H1 (cell line): Measurements from ENCODE around the gene KAT8. TPM values are rescaled to one million over a fixed set of nuclear protein-coding genes. Genes with fewer than 3 reads are reported as not detected.

Experiments used
- CTCF ChIA-PET: fragments of 300-600 bp; sonication (Branson Sonifier 250); formaldehyde crosslinking; loops from one replicate; lab custom pipeline; 2021; ENCODE audit not compliant: partially characterized antibody; lab: Charles Lee
- POLR2A ChIA-PET: fragments of 300-600 bp; sonication (Branson Sonifier 250); formaldehyde crosslinking; loops from one replicate; lab custom pipeline; 2021; ENCODE audit warnings: inconsistent platforms; ENCODE audit not compliant: partially characterized antibody; lab: Charles Lee
- DNase-seq, 2 experiments: peaks; one replicate each; pipeline versions ENCODE4 v3.0.0 to v3.0.0-alpha.2; 2010 to 2022; ENCODE audit warnings: low spot score in 2 of 2, low read depth in 1 of 2, mixed read lengths in 1 of 2
- FAIRE-seq: peaks from 2 replicates; lab custom pipeline; 2011; peaks lifted over from hg19 to GRCh38; lab: Jason Lieb, UNC
- H2AFZ ChIP-seq: 2 replicates; pipeline ENCODE4 v1.8.1; 2012; ENCODE audit warnings: low read length, inconsistent platforms
- H2AK5ac ChIP-seq: 2 replicates; pipeline ENCODE4 v1.6.1; 2013; ENCODE audit warnings: low read depth, low read length
- H2BK120ac ChIP-seq: replicated peaks from 2 replicates; pipeline ENCODE3; 2013; ENCODE audit warnings: low read depth, low read length, inconsistent platforms
- H2BK12ac ChIP-seq: 2 replicates; pipeline ENCODE4 v1.6.1; 2013; ENCODE audit warnings: low read depth, low read length
- H2BK15ac ChIP-seq: 2 replicates; pipeline ENCODE4 v1.6.1; 2013; ENCODE audit warnings: low read length
- H2BK20ac ChIP-seq: 2 replicates; pipeline ENCODE4 v1.6.1; 2013; ENCODE audit warnings: low read length
- H2BK5ac ChIP-seq: 2 replicates; pipeline ENCODE4 v1.6.1; 2013; ENCODE audit warnings: low read depth, low read length
- H3K14ac ChIP-seq: 2 replicates; pipeline ENCODE4 v1.6.1; 2013; ENCODE audit warnings: inconsistent platforms; ENCODE audit not compliant: insufficient read length
- H3K18ac ChIP-seq: 2 replicates; pipeline ENCODE4 v1.6.1; 2013; ENCODE audit warnings: low read length; ENCODE audit errors: extremely low read depth
- H3K23ac ChIP-seq: 2 replicates; pipeline ENCODE4 v1.6.1; 2013; ENCODE audit warnings: inconsistent platforms; ENCODE audit not compliant: insufficient read length
- H3K23me2 ChIP-seq: 2 replicates; pipeline ENCODE4 v1.6.1; 2013; ENCODE audit warnings: low read depth, low read length
- H3K27ac ChIP-seq: 2 replicates; pipeline ENCODE4 v1.6.1; 2011; ENCODE audit warnings: low read depth, low read length, inconsistent platforms
- H3K27me3 ChIP-seq, 4 experiments: replicated peaks in 1 of 4; 1 replicate in 1 of 4; 2 replicates in 3 of 4; pipeline versions ENCODE4 v1.6.1 to v1.8.1; 2011 to 2013; ENCODE audit warnings: low read length in 3 of 4, mild to moderate bottlenecking in 3 of 4, inconsistent platforms in 2 of 4, mixed read lengths in 2 of 4, moderate library complexity in 1 of 4; ENCODE audit not compliant: control insufficient read depth in 3 of 4, insufficient read depth in 3 of 4; ENCODE audit errors: extremely low read depth in 1 of 4
- H3K36me3 ChIP-seq, 4 experiments: 2 replicates each; pipeline versions ENCODE4 v1.6.1 to v1.8.1; 2011 to 2013; ENCODE audit warnings: mild to moderate bottlenecking in 4 of 4, low read length in 3 of 4, moderate library complexity in 2 of 4, control low read depth in 1 of 4, inconsistent platforms in 1 of 4; ENCODE audit not compliant: insufficient read depth in 4 of 4, control insufficient read depth in 2 of 4
- H3K4ac ChIP-seq: replicated peaks from 2 replicates; pipeline ENCODE3; 2013; ENCODE audit warnings: low read length, low read depth, mixed read lengths, inconsistent platforms; ENCODE audit not compliant: insufficient read length
- H3K4me1 ChIP-seq, 4 experiments: replicated peaks in 1 of 4; 1 replicate in 1 of 4; 2 replicates in 3 of 4; pipeline versions ENCODE4 v1.6.1 to v1.8.1; 2011 to 2013; ENCODE audit warnings: low read length in 3 of 4, inconsistent platforms in 2 of 4, mixed read lengths in 1 of 4; ENCODE audit not compliant: insufficient read depth in 4 of 4, control insufficient read depth in 3 of 4
- H3K4me2 ChIP-seq, 2 experiments: 2 replicates each; pipeline versions ENCODE4 v1.6.1 to v1.8.1; 2011 to 2013; ENCODE audit warnings: low read depth in 2 of 2, low read length in 2 of 2, control low read depth in 1 of 2, inconsistent platforms in 1 of 2, mild to moderate bottlenecking in 1 of 2; ENCODE audit not compliant: insufficient read depth in 1 of 2
- H3K4me3 ChIP-seq, 4 experiments: fragments of 200-600, 300-600 bp in 1 of 4; sonication (generic), shearing (Covaris generic), sonication (Bioruptor Twin) in 1 of 4; 2 replicates each; pipeline versions ENCODE4 v1.5.1 to v1.8.1; 2011 to 2016; ENCODE audit warnings: low read length in 4 of 4, low read depth in 3 of 4, control low read depth in 2 of 4, inconsistent platforms in 2 of 4, mild to moderate bottlenecking in 2 of 4, mixed read lengths in 1 of 4, moderate library complexity in 1 of 4; ENCODE audit not compliant: insufficient read depth in 2 of 4; ENCODE audit errors: extremely low read depth in 1 of 4
- H3K56ac ChIP-seq: replicated peaks from 2 replicates; pipeline ENCODE3; 2013; ENCODE audit warnings: low read depth, mild to moderate bottlenecking, mixed read lengths, low read length, inconsistent platforms; ENCODE audit not compliant: insufficient read length
- H3K79me1 ChIP-seq: 2 replicates; pipeline ENCODE4 v1.6.1; 2013; ENCODE audit warnings: low read depth, low read length, control low read depth
- H3K79me2 ChIP-seq, 2 experiments: 2 replicates each; pipeline versions ENCODE4 v1.6.1 to v1.8.1; 2012 to 2013; ENCODE audit warnings: low read length in 2 of 2, mild to moderate bottlenecking in 2 of 2, inconsistent platforms in 1 of 2; ENCODE audit not compliant: insufficient read depth in 2 of 2, control insufficient read depth in 1 of 2
- H3K9ac ChIP-seq, 4 experiments: replicated peaks in 1 of 4; 1 replicate in 1 of 4; 2 replicates in 3 of 4; pipeline versions ENCODE4 v1.6.1 to v1.8.1; 2011 to 2013; ENCODE audit warnings: low read depth in 3 of 4, low read length in 3 of 4, control low read depth in 2 of 4, mild to moderate bottlenecking in 2 of 4, moderate library complexity in 2 of 4, inconsistent platforms in 1 of 4; ENCODE audit errors: extremely low read depth in 1 of 4
- H3K9me3 ChIP-seq, 2 experiments: 2 replicates each; pipeline versions ENCODE4 v1.6.1 to v1.8.1; 2012 to 2013; ENCODE audit warnings: mild to moderate bottlenecking in 2 of 2, moderate library complexity in 2 of 2, control low read depth in 1 of 2, inconsistent platforms in 1 of 2, low read depth in 1 of 2, low read length in 1 of 2, mixed read lengths in 1 of 2; ENCODE audit not compliant: insufficient read depth in 2 of 2
- H4K20me1 ChIP-seq, 2 experiments: replicated peaks in 1 of 2; 2 replicates each; pipeline versions ENCODE3 to v1.8.1; 2011 to 2013; ENCODE audit warnings: inconsistent platforms in 2 of 2, low read length in 2 of 2, mild to moderate bottlenecking in 1 of 2; ENCODE audit not compliant: insufficient read depth in 2 of 2, control insufficient read depth in 1 of 2
- H4K5ac ChIP-seq: 2 replicates; pipeline ENCODE4 v1.6.1; 2013; ENCODE audit warnings: low read length, low read depth, mixed read lengths, inconsistent platforms; ENCODE audit not compliant: insufficient read length
- H4K8ac ChIP-seq: 2 replicates; pipeline ENCODE4 v1.8.0; 2013; ENCODE audit warnings: mild to moderate bottlenecking, moderate library complexity, low read length, inconsistent platforms; ENCODE audit not compliant: insufficient read depth; ENCODE audit errors: extremely low read depth
- H4K91ac ChIP-seq: replicated peaks from 2 replicates; pipeline ENCODE3; 2013; ENCODE audit warnings: low read length, mixed read lengths, inconsistent platforms; ENCODE audit not compliant: insufficient read length
- CBX5 ChIP-seq: fragments of 300-800, 300-1000 bp; sonication (generic); IDR thresholded peaks from 2 replicates; pipeline ENCODE4 v1.7.1; 2016; ENCODE audit warnings: antibody characterized with exemption, low read length, low read depth
- CTBP2 ChIP-seq: IDR thresholded peaks from 2 replicates; pipeline ENCODE4 v1.7.0; 2011; ENCODE audit warnings: borderline replicate concordance, mild to moderate bottlenecking, moderate library complexity, mixed read lengths, low read length; ENCODE audit not compliant: insufficient read depth, insufficient read length
- HDAC6 ChIP-seq: IDR thresholded peaks from one replicate; pipeline ENCODE4 v1.7.1; 2012; ENCODE audit warnings: low read depth, mild to moderate bottlenecking, inconsistent platforms, low read length, moderate library complexity
- KDM4A ChIP-seq: IDR thresholded peaks from one replicate; pipeline ENCODE4 v1.7.1; 2012; ENCODE audit warnings: low read depth, mild to moderate bottlenecking, moderate library complexity, low read length, inconsistent platforms; ENCODE audit not compliant: severe bottlenecking
- RAD21 ChIP-seq, 2 experiments: IDR thresholded peaks in 1 of 2; conservative IDR thresholded peaks in 1 of 2; 2 replicates each; pipeline ENCODE4 v1.6.1; 2011; ENCODE audit warnings: low read depth in 2 of 2, low read length in 2 of 2, improper control_type of control experiment in 1 of 2, inconsistent platforms in 1 of 2, mild to moderate bottlenecking in 1 of 2, moderate library complexity in 1 of 2
- WGBS, 2 experiments: shearing (Covaris generic) in 1 of 2; methylation state at CpG; one replicate each; pipeline versions ENCODE4 v1.1.6 to v1.1.7; 2013 to 2015; ENCODE audit warnings: low lambda C conversion rate in 2 of 2, mixed read lengths in 2 of 2, inconsistent platforms in 1 of 2, low coverage in 1 of 2, missing lambda C conversion rate in 1 of 2; ENCODE audit not compliant: insufficient replicate concordance in 2 of 2, insufficient coverage in 1 of 2, insufficient read length in 1 of 2; ENCODE audit errors: extremely low coverage in 1 of 2, missing lambda C conversion rate in 1 of 2; 5-methylcytosine and 5-hydroxymethylcytosine counted together
- polyA plus RNA-seq, 7 experiments: library from polyadenylated mRNA; depleted of rRNA in 3 of 7; stranded (reverse) in 5 of 7; unstranded in 2 of 7; fragments of >200 nt in 5 of 7; fragments of 200-250 nt in 2 of 7; gene quantifications; 1 replicate in 5 of 7; 2 replicates in 1 of 7; 4 replicates in 1 of 7; pipeline versions ENCODE4 v1.2.1 to v1.2.3, GENCODE V29; 2011 to 2013; ENCODE audit warnings: missing spikeins in 2 of 7, mixed read lengths in 2 of 7
- total RNA-seq: library from RNA; stranded (reverse); fragmentation: NEBNext Ultra II Directional; extraction: Animal tissue kit (Norgen Biotek cat#: 25700); gene quantifications from 2 replicates; pipeline ENCODE4 v1.2.1, GENCODE V29; 2021
- TF ChIP-seq, protein P1 (sequence below): IDR thresholded peaks from 2 replicates; pipeline ENCODE4 v1.6.1; 2012; ENCODE audit warnings: low read length, inconsistent platforms
- TF ChIP-seq, protein P2 (sequence below), 3 experiments: IDR thresholded peaks; 1 replicate in 2 of 3; 2 replicates in 1 of 3; pipeline versions ENCODE4 v1.5.1 to v1.6.1; 2011; ENCODE audit warnings: low read length in 3 of 3, mild to moderate bottlenecking in 3 of 3, inconsistent platforms in 2 of 3, low read depth in 1 of 3, moderate library complexity in 1 of 3; ENCODE audit not compliant: insufficient read depth in 1 of 3; ENCODE audit errors: control extremely low read depth in 1 of 3

The KAT8 gene
- total and polyA plus RNA-seq, 2 of the 8 experiments (the other 6 are each of a cell fraction or from before 2014, with no cell fraction given): 52.6 to 61.6 TPM

DNA sequence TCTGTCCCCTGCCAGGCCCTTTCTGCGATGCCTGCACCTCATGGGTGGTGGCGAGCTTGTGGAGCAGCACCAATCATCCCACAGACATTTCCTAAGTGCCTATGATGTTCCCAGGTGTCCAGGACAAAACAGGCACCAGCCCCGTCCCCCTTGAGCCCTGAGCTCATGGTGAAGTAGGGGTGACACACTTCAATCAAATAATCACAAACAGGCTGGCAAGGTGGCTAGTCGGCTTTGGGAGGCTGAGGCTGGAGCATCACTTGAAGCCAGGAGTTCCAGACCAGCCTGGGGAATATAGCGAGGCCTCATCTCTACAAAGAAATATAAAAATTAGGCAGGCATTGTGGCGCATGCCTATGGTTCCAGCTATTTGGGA lies 18.8 kb downstream of the KAT8 start:
- CTCF ChIA-PET: interaction anchor here (0.6 to 2.6 kb wide), 6 partner anchors 8 to 201 kb away, joined by 3 to 10 read pairs (median 3); partner anchors contain the start of gene KAT8
- no peak for TF ChIP-seq CTBP2
- no peak for TF ChIP-seq KDM4A
- no peak for TF ChIP-seq RAD21 (IDR thresholded peaks at IDR 0.05 in 1 of 2, conservative IDR thresholded peaks at IDR 0.05 in 1 of 2; ENCODE audit: low read depth in 2 of 2, low read length in 2 of 2)
- TF ChIP-seq HDAC6: no peak
- no peak for TF ChIP-seq CBX5
- TF ChIP-seq, protein P1, sequence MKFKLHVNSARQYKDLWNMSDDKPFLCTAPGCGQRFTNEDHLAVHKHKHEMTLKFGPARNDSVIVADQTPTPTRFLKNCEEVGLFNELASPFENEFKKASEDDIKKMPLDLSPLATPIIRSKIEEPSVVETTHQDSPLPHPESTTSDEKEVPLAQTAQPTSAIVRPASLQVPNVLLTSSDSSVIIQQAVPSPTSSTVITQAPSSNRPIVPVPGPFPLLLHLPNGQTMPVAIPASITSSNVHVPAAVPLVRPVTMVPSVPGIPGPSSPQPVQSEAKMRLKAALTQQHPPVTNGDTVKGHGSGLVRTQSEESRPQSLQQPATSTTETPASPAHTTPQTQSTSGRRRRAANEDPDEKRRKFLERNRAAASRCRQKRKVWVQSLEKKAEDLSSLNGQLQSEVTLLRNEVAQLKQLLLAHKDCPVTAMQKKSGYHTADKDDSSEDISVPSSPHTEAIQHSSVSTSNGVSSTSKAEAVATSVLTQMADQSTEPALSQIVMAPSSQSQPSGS: no peak
- TF ChIP-seq, protein P2, sequence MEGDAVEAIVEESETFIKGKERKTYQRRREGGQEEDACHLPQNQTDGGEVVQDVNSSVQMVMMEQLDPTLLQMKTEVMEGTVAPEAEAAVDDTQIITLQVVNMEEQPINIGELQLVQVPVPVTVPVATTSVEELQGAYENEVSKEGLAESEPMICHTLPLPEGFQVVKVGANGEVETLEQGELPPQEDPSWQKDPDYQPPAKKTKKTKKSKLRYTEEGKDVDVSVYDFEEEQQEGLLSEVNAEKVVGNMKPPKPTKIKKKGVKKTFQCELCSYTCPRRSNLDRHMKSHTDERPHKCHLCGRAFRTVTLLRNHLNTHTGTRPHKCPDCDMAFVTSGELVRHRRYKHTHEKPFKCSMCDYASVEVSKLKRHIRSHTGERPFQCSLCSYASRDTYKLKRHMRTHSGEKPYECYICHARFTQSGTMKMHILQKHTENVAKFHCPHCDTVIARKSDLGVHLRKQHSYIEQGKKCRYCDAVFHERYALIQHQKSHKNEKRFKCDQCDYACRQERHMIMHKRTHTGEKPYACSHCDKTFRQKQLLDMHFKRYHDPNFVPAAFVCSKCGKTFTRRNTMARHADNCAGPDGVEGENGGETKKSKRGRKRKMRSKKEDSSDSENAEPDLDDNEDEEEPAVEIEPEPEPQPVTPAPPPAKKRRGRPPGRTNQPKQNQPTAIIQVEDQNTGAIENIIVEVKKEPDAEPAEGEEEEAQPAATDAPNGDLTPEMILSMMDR (IDR thresholded peaks at IDR 0.05; ENCODE audit: control extremely low read depth in 1 of 3, insufficient read depth in 1 of 3, low read depth in 1 of 3, low read length in 3 of 3): no peak

More for the DNA sequence above, 18.8 kb downstream of the KAT8 start:
- Histone ChIP-seq H3K9ac (no peak overlapping the region), H4K20me1 (peaks cover 6 to 7% of the 10 kb centered on the region in 2 experiments), H2BK20ac (peak overlapping the region; percentile 98; the same call in 1 of the 2 replicates), H3K79me1 (peaks cover 9% of the 10 kb centered on the region), H3K18ac (no peak overlapping the region), H3K36me3 (peaks cover 11 to 23% (median 13%) of the 10 kb centered on the region in 4 experiments), H4K5ac (no peak overlapping the region), H2BK120ac (peak overlapping the region; percentile 52), H3K4me1 (peaks cover 5 to 45% (median 35%) of the 10 kb centered on the region in 4 experiments), H3K4me2 (peak overlapping the region in 1 of 2 experiments; percentile 98; a peak in 1 of 4 replicates), H2BK12ac (peak overlapping the region; percentile 100), H3K79me2 (peaks cover 0 to 19% of the 10 kb centered on the region in 2 experiments; a peak in 2 of 4 replicates), H3K9me3 (no peaks in the 10 kb centered on the region), H2BK5ac (peak overlapping the region; percentile 97), H4K8ac (no peak overlapping the region), H3K56ac (no peak overlapping the region), H2BK15ac (peak overlapping the region; percentile 100; the same call in 1 of the 2 replicates), H2AK5ac (peak overlapping the region; percentile 100; the same call in 1 of the 2 replicates), H3K23ac (no peak overlapping the region), H3K14ac (no peak overlapping the region), H4K91ac (peak overlapping the region; percentile 25), H3K4me3 (no peak overlapping the region), H3K23me2 (peaks cover 16% of the 10 kb centered on the region), H3K27ac (no peak overlapping the region), H3K4ac (peak overlapping the region; percentile 33), H2AFZ (no peak overlapping the region), H3K27me3 (no peaks in the 10 kb centered on the region)
- DNase-seq (no peak), FAIRE-seq (no peak)
- POLR2A ChIA-PET: interaction anchor here (0.8 to 34.9 kb wide), 12 partner anchors 0 to 183 kb away, joined by 3 to 713 read pairs (median 6); partner anchors contain the start of genes BCKDK, FUS, HSD3B7 and KAT8
- WGBS, 2 experiments: 96% methylated on average over 6 of the region's 6 CpGs; no CpG with 5 or more reads in 1 of the 2 experiments
